PC-9 (cell line): ENCODE data around the gene DLG1.

Experiments
- EZH2 ChIP-seq: fragments of 200-600 bp; sonication (generic); IDR thresholded peaks from 2 replicates; pipeline ENCODE4 v1.8.0; 2017; ENCODE audit warnings: antibody characterized with exemption, low read depth
- TF ChIP-seq, protein P1 (sequence below): fragments of 200-600 bp; sonication (generic); conservative IDR thresholded peaks from 2 replicates; pipeline ENCODE4 v1.6.1; 2017; ENCODE audit warnings: mixed run types, antibody characterized with exemption, mild to moderate bottlenecking, moderate library complexity

DNA sequence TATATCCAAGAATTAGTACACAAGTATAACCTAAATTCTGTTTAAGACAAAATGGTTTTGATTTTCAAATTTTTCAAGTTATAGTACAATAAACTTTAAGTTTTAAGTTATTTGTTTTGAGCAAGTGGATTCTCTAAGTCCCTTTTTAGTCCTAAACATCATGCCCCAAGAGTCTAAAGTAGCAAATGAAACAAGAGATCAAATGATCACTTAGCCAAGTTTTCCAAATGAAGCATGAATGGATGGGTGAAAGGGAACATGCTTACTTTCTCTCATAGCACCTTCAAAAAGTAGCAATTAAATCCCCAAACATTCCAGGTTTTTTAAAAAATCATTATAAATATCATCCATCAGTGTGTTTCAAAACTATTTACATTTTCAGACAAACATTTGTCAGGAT is 19.5 kb downstream of the DLG1 start:
- TF ChIP-seq, protein P1, sequence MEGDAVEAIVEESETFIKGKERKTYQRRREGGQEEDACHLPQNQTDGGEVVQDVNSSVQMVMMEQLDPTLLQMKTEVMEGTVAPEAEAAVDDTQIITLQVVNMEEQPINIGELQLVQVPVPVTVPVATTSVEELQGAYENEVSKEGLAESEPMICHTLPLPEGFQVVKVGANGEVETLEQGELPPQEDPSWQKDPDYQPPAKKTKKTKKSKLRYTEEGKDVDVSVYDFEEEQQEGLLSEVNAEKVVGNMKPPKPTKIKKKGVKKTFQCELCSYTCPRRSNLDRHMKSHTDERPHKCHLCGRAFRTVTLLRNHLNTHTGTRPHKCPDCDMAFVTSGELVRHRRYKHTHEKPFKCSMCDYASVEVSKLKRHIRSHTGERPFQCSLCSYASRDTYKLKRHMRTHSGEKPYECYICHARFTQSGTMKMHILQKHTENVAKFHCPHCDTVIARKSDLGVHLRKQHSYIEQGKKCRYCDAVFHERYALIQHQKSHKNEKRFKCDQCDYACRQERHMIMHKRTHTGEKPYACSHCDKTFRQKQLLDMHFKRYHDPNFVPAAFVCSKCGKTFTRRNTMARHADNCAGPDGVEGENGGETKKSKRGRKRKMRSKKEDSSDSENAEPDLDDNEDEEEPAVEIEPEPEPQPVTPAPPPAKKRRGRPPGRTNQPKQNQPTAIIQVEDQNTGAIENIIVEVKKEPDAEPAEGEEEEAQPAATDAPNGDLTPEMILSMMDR = no peak
- TF ChIP-seq EZH2 = no peak
